ENCODE measurements around the gene MIA3. TPM values are rescaled to one million over a fixed set of nuclear protein-coding genes. Genes with fewer than 3 reads are reported as not detected.
"Not testable (repeated sequence)": the region's sequence is repeated elsewhere in the genome, so short reads cannot be mapped to it uniquely, and the experiment has no call there.

The MIA3 gene
- total RNA-seq, 4 donors from 2014 or later = 30.4 to 91.5 (median 61.0) TPM

GRCh38 chr1:222606757-222607156 lies 11.1 kb upstream of the MIA3 start:
- WGBS, 2 donors = 91 to 94% methylated on average over 1 of the region's 1 CpG
- DNase-seq (ENCODE audit: low spot score in 2 of 2) = no peak
- Histone ChIP-seq H3K36me3 (no peaks in the 10 kb centered on the region), H3K9me3 (no peaks in the 10 kb centered on the region), H3K27ac (no peak overlapping the region), H3K4me1 (no peaks in the 10 kb centered on the region), H3K4me3 (no peak overlapping the region), H3K27me3 (no peaks in the 10 kb centered on the region)
- TF ChIP-seq POLR2A (IDR thresholded peaks at IDR 0.05) = no peak
- no peak for TF ChIP-seq EP300 (IDR thresholded peaks at IDR 0.05)
- TF ChIP-seq, protein P1, sequence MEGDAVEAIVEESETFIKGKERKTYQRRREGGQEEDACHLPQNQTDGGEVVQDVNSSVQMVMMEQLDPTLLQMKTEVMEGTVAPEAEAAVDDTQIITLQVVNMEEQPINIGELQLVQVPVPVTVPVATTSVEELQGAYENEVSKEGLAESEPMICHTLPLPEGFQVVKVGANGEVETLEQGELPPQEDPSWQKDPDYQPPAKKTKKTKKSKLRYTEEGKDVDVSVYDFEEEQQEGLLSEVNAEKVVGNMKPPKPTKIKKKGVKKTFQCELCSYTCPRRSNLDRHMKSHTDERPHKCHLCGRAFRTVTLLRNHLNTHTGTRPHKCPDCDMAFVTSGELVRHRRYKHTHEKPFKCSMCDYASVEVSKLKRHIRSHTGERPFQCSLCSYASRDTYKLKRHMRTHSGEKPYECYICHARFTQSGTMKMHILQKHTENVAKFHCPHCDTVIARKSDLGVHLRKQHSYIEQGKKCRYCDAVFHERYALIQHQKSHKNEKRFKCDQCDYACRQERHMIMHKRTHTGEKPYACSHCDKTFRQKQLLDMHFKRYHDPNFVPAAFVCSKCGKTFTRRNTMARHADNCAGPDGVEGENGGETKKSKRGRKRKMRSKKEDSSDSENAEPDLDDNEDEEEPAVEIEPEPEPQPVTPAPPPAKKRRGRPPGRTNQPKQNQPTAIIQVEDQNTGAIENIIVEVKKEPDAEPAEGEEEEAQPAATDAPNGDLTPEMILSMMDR (IDR thresholded peaks at IDR 0.05) = no peak

DNA sequence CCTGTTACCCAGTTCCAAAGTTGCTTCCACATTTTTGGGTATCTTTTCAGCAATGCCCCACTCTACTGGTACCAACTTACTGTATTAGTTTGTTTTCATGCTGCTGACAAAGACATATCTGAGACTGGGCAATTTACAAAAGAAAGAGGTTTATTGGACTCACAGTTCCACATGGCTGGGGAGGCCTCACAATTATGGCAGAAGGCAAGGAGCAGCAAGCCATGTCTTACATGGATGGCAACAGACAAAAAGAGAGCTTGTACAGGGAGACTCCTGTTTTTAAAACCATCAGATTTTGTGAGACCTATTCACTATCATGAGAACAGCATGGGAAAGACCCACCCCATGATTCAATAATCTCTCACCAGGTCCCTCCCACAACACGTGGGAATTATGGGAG lies 8.8 kb upstream of the MIA3 start:
- not testable (repeated sequence) for H3K27ac ChIP-seq; H3K9me3 ChIP-seq; DNase-seq (ENCODE audit: low spot score in 2 of 2); H3K4me1 ChIP-seq; H3K27me3 ChIP-seq; H3K36me3 ChIP-seq; H3K4me3 ChIP-seq
- 50 to 52% methylated on average over 1 of the region's 1 CpG for WGBS, 2 donors

- Histone ChIP-seq H3K9me3 (no peaks in the 10 kb centered on the region), H3K4me1 (no peaks in the 10 kb centered on the region), H3K27me3 (peaks cover 0 to 4% of the 10 kb centered on the region in 2 donors), H3K27ac (no peak overlapping the region), H3K4me3 (no peak overlapping the region), H3K36me3 (no peaks in the 10 kb centered on the region)
- TF ChIP-seq, protein P1 (IDR thresholded peaks at IDR 0.05) = no peak
- TF ChIP-seq EP300 (IDR thresholded peaks at IDR 0.05) (no peak), POLR2A (IDR thresholded peaks at IDR 0.05) (no peak)
- WGBS, 2 donors = 94 to 96% methylated on average over 2 of the region's 2 CpGs
- DNase-seq (ENCODE audit: low spot score in 2 of 2) = no peak
Observed at GRCh38 chr1:222610728-222611127, 7.2 kb upstream of the MIA3 start.

DNA sequence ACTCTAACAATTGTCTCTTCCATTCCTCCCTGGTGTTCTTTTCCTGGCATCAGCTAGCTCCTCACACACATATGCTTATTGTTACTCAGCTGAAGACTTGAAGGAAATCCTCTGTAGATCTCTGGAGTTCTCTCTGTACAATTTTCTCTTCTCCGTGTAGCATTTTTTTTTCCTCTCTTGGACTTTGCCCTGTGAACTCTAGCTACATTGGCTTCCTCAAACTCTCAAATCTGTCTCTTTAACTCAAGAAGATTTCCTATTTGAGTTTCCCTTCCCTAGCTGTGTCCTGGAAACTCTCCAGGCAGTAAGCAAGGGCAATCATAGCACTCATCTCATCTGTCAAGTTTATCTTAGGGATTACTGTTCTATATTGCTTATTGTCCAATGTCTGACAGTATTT lies 4.3 kb upstream of the MIA3 start:
- no peak overlapping the region for H3K4me3 ChIP-seq
- peaks cover 0 to 4% of the 10 kb centered on the region in 2 donors for H3K27me3 ChIP-seq
- H3K9me3 ChIP-seq = no peaks in the 10 kb centered on the region
- H3K27ac ChIP-seq = no peak overlapping the region
- no peaks in the 10 kb centered on the region for H3K36me3 ChIP-seq
- H3K4me1 ChIP-seq = peaks cover 0 to 8% (median 0%) of the 10 kb centered on the region in 4 donors
- WGBS, 2 donors = 8 to 19% methylated on average over 1 of the region's 1 CpG
- DNase-seq (ENCODE audit: low spot score in 2 of 2) = no peak
- TF ChIP-seq POLR2A (IDR thresholded peaks at IDR 0.05) (no peak), EP300 (IDR thresholded peaks at IDR 0.05) (no peak)
- TF ChIP-seq, protein P1 (IDR thresholded peaks at IDR 0.05) = no peak

DNA sequence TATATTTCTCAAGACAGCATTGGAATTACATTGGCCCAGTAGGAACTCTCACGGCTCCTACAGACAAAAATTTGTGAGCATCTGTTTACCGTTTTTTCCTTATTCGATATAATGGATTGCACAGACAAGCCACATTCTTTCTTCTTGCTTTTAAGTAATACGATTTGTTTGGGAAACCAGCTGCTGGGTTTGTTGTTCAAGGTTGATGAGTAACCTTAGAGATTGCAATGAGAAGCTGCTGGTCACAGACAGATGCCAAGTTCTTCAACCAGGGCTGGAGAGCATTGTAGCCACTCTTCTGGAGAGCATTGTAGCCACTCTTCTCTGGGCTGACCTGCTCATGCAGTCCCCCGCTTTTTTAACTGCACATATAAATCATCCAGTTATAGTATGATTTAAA lies 1.4 kb upstream of the MIA3 start:
- Histone ChIP-seq H3K27me3 (peaks cover 0 to 4% of the 10 kb centered on the region in 2 donors), H3K9me3 (no peaks in the 10 kb centered on the region), H3K4me1 (peaks cover 0 to 29% (median 4%) of the 10 kb centered on the region in 4 donors), H3K36me3 (no peaks in the 10 kb centered on the region), H3K4me3 (no peak overlapping the region), H3K27ac (peak overlapping the region in 1 of 4 donors; percentile 87)
- 60 to 68% methylated on average over 5 of the region's 5 CpGs for WGBS, 2 donors
- TF ChIP-seq EP300 (IDR thresholded peaks at IDR 0.05) (no peak), POLR2A (IDR thresholded peaks at IDR 0.05) (no peak)
- TF ChIP-seq, protein P1 (IDR thresholded peaks at IDR 0.05) = no peak
- DNase-seq (ENCODE audit: low spot score in 2 of 2) = no peak
